ENCODE measurements around the gene NSMF.

The NSMF gene, protein sequence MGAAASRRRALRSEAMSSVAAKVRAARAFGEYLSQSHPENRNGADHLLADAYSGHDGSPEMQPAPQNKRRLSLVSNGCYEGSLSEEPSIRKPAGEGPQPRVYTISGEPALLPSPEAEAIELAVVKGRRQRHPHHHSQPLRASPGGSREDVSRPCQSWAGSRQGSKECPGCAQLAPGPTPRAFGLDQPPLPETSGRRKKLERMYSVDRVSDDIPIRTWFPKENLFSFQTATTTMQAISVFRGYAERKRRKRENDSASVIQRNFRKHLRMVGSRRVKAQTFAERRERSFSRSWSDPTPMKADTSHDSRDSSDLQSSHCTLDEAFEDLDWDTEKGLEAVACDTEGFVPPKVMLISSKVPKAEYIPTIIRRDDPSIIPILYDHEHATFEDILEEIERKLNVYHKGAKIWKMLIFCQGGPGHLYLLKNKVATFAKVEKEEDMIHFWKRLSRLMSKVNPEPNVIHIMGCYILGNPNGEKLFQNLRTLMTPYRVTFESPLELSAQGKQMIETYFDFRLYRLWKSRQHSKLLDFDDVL
- long read RNA-seq, donor 1, transcript NSMF-205 (14 exons, 3,571 nt): minor isoform, 5 of 40 reads
- long read RNA-seq, donor 1, transcript NSMF-201 (15 exons, 2,981 nt): major isoform, 11 of 40 reads
- long read RNA-seq, donor 1, partial matches to known transcripts: 24 of 40 reads
- long read RNA-seq, donor 1, other reads (novel, unspliced or antisense): 0 of 40 reads
- long read RNA-seq, donor 2, partial matches to known transcripts: 0 of 2 reads
- long read RNA-seq, donor 2, other reads (novel, unspliced or antisense): 0 of 2 reads
- long read RNA-seq, donor 3, partial matches to known transcripts: 0 of 3 reads
- long read RNA-seq, donor 3, other reads (novel, unspliced or antisense): 0 of 3 reads
- long read RNA-seq, donor 4, partial matches to known transcripts: 0 of 5 reads
- long read RNA-seq, donor 4, other reads (novel, unspliced or antisense): 0 of 5 reads
- long read RNA-seq, donor 5, transcript NSMF-201 (15 exons, 2,981 nt): major isoform, 5 of 6 reads
- long read RNA-seq, donor 5, partial matches to known transcripts: 0 of 6 reads
- long read RNA-seq, donor 5, other reads (novel, unspliced or antisense): 0 of 6 reads
- long read RNA-seq, donor 6, partial matches to known transcripts: 5 of 9 reads
- long read RNA-seq, donor 6, other reads (novel, unspliced or antisense): 0 of 9 reads
- long read RNA-seq, donor 7, partial matches to known transcripts: 9 of 14 reads
- long read RNA-seq, donor 7, other reads (novel, unspliced or antisense): 0 of 14 reads
- long read RNA-seq, donor 8, transcript NSMF-201 (15 exons, 2,981 nt): major isoform, 9 of 11 reads
- long read RNA-seq, donor 8, partial matches to known transcripts: 0 of 11 reads
- long read RNA-seq, donor 8, other reads (novel, unspliced or antisense): 0 of 11 reads

DNA sequence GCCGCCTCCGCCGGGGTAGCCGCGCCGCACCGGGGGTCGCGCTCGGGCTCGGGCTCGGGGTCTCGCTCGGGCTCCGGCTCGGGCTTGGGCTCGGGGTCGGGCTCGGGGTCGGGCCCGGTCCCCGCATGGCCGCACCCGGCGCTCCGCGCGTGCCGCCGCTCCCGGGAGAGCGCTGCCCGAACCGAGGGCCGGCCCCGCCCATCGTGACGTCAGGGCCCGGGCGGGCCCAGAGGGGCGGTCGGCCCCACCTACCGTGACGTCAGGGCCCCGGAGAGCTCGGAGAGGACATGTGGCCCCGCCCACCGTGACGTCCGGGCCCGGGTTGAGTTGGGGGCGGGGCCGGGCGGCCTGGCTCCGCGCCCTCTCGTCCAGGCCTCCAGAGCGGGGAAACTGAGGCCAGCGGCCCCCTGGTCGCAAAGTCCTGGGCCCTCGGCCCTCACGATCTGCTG, at the start of gene NSMF:
TSS of gene NSMF (minus strand) at position 183 of the 449 bp plus-strand sequence. CDS start 232 bp downstream, outside the sequence.
- DNase-seq: peak; percentile 92

DNA sequence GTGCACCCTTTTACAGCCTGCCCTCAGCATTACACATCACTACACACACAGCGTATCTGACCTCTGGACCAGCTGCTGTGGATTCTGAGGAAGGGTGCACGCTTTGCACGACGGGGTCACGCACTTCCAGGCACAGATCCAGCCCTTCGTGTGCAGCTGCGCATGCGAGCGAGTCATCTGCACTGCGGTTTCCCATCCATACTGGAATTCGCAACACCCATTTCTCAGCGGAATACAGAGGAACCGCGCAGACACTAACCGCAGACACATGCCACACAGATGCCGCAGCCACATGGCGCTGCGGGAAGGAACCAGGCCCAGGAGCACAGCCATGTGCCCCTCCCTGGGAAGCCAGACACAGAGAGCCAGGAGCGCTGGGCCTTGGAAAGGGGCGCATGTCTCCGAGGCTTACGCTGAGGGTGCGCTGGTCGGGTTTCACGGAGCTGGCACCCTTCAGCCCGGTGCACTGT, 47.6 kb upstream of the NSMF start:
- DNase-seq: no peak

DNA sequence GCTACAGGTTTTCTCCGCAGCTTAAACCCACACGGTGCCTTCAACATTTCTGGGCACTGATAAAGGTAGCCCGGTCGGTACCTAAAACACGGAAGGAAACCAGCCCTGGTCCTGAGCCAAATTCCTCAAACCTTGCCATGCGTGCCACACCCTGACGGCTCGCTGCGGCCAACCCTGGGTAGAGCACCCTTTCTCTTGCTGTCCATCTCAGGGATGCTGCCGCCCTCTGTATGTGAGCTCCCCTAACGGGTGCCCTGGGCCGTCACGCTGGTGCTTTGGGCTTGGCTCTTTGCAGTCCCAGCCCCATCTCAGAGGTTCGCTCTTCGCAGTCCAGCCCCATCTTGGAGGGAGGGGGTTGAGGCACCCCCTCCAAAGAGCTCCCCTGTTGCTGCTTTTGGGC, 47.1 kb upstream of the NSMF start:
- no peak for DNase-seq

DNA sequence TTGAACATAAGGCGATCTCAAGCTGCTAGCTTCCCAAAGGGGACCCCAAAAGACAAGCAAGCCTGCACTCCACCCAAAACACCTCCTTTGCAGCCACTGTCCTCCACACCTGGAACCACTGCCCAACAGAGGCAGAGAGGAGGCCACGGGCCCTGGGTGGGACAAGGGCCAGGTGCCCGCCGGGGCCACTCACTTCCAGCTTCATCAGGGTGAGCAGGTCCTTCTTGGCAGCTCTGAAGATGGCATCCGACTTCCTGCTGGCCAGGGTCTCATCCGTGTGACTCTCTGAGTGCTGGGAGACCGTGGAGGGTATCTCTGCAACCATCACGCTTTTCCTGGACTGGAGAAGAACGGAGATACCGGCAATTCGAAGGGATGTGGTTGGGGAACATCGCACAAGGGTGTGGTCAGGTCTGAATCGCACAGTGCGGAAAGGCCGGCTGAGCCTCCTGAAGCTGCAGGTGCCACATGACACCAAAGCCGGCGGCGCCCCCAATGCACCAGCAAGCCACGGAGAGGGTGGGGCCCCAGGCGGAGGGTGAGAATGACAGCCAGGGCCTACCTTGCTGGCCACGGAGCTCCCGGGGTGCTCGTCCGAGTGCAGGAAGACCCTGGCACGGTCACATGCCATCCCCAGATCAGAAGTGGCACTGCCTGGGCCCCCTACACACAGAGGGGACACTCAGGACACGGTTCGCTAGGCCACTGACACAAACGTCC, 46.4 kb upstream of the NSMF start:
- DNase-seq: no peak

DNA sequence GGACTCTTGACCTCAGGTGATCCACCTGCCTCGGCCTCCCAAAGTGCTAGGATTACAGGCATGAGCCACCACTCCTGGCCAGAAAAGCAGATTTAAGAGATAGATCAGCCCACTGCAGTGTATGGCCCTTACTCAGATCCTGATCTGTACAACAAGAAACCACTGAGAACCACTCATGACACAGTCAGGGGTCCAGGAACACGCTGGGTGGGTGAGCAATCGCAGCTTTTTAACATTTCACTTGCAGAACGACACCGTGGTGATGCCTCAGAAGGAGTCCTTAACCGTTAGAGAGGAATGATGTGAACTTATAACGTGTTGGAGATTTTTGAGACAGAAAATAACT, 45.3 kb upstream of the NSMF start:
- DNase-seq: no peak

DNA sequence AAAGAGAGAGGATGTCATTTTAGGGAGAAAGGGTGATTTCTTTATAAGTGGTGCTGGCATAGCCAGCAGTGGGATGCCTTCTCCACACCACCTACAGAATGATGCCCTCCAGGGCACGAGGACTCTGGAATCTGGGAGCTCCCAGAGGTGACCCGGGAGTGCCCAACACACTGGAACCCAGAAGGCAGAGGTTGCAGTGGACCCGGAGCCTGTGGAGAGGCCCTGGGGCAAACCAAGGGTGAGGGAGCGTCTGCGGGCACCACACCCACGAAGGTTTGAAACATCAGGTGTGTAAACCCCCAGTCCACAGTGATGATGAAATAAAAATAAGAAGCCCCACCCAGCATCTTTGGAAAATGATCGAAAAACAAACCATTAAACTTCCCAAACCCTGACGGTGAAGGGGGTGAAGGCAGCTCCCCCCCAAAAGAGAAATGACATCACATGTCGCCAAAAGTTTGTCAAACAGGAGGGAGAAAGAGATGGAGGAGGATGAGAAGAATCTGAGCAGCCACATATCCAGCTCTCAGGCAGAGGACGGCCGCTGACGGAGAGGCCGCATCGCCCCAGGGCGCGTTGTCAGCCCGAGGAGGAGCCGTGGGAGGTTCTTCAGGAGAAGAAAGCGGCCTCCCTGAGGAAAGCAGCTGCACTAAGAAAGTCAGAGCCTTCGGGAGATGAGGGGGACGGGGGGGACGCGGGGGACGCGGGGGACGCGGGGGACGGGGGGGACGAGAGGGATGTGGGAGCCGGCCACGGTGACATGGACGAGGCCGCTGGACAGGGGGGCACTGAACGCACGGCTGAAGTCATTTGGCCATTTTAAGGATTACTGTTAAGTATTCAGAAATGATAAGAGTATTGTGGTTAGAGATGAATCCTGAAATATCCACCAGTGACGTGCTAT, 43.1 kb upstream of the NSMF start:
- no peak for DNase-seq

DNA sequence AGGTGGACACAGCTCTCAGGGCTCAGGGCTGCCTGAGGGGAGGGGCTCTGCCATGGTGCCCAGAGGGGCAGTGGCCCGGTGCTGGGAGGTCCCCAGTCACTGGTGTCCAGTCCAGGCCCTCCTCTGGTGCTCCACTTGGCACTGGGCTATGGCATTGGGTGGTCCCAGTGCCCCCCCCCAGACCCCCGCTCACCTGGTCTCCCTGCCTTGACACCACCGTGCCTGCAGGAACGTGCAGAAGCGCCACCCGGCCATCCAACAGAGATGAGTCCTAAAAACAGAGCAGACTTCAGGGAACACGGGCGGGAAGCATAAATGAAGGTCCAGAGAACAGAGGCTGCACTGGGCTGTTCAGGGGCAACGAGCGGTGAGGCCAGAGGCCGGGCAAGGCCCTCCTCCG, 42.3 kb upstream of the NSMF start:
- DNase-seq: no peak

DNA sequence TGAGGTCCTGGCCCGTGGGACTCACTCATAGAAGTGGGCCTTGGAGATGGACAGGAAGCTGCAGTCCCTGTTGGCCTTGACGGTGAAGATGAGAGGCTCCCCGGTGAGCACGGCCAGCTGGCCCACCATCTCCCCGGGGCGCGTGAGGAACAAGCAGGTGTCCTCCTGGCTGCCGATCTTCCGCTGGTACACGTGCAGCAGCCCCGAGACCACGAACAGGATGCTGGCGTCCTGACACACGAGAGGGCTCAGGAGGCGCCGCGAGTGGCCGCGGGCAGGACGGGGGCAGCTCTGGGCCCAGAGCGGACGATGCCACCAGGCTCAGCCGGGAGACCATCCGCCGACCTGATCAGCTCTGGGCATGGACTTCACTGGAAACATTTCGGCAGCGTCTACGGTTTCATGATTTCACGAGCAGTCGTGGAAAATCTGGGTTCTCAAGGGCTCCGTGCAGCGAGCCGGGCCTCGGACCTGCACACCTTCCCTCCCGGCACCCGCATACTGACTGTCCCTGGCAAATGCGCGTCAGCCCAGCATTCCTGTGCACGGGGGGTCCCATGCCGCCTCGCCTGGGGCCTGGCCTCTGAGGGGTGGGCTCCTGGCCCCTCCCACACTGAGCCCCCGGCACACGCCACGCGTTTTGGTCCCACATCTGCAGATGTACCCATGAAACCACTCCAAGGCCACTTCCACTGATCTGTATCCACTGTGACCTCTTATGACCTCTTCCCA, 41.7 kb upstream of the NSMF start:
- DNase-seq: no peak

DNA sequence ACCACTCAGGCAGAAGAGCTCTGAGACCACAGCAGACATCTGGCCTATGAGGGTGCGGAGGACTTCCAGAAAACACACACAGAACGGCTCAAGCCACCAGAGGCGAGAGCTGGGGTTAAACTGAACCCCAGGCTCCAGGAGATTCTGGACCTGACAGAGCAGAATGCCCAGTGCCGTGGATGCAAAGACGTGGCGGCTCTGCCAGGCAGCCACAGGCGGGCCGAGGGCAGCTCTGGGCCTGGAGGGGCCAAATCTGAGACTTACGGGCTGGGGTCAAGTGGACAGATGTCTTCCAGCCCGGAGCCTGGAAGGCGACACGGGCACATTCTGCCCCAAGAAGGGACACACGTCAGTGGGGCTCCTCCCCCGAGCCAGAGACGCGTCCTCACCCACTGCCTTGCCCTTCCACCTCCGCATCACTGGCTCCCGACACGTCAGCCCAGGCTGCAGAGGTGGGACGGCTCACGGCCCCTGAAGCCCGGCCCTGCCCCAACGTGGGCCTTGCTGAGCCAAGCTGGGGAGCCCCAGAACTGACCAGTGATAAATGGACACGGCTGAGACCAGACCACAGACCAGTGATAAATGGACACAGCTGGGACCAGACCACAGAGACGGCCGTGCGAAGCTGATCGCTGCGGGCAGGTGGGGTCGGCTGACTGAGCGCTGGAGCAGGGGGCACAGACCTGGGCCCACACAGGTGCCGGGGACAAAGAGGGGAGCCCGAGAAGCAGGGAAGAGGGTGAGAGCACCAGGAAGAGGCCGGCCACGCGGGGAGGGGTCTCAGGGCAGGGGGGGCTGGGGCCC, 40.9 kb upstream of the NSMF start:
- no peak for DNase-seq

DNA sequence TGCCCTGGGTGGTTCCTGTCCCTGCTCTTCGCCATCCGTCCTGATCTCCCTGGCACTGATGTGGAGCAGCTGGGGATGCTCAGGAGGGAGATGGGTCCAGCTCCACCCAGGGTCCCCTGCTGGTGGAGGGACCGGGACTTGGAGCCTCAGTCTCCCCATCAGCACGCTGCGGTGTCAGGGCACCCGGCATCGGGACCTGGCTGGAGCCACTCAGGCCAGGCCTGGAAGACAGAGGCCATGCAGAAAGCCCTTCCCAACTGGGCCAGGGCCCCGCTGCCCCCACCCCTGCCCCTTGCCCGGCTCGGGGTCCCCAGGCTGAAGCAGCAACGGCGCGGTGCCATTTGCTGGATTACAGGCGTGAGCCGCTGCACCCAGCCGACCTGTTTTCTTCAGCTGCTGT, 40.3 kb upstream of the NSMF start:
- no peak for DNase-seq

DNA sequence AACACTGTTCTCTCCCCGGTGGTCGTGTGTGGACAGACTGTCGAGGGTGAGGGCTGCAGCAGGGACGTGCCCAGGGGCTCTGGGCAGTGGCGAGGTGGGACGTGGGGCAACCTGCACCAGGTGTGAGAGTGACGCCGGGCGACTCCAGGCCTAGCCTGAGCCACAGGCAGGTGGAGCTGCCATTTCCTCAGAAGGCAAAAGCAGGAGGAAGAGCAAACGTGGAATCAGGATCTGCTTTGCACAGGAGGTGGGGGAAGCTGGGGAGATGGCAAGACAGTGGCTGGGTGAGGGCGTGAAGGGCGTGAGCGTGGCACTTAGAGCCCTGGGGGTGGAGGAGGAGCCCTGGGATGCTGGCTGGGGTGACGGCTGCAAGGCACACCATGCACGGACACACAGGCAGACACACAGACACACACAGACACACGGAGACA, 39.6 kb upstream of the NSMF start:
- no peak for DNase-seq

DNA sequence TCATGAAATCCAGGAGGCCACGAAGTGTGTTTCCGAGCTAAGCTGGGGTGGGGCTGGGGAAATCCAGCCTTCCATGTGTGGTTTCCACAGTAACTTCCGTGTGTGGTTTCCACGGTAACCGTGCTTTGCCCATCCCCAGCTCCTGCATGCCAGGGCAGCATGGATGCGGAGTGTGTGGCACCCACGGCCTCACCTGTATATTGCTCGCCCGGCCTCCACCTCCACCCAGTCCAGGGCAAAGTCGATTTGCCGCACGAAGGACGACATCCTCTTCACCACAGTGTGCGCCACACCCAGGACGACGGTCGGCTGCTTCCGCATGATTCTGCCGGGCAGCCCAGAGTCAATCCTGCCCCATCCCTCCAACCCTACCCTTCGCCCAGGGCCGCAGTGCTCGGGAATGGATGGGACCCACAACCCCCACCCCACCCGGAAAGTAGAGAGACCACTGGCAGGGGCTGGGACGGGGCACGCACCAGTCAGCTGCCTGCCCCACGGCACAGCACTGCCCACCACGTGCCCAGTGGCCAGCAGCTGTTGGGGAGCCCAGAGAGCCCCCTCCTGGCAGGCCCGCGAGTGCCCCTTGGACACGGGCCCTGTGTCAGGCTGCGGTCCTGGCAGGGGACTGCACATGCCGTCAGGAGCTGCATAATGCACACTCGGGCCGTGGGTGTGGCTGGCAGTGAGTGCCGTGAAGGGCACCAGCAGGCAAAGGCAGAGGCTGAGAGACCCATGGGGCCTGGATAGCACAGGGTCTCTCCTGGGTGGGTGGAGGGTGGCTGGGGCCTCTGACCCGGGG, 39.0 kb upstream of the NSMF start:
- DNase-seq: no peak

DNA sequence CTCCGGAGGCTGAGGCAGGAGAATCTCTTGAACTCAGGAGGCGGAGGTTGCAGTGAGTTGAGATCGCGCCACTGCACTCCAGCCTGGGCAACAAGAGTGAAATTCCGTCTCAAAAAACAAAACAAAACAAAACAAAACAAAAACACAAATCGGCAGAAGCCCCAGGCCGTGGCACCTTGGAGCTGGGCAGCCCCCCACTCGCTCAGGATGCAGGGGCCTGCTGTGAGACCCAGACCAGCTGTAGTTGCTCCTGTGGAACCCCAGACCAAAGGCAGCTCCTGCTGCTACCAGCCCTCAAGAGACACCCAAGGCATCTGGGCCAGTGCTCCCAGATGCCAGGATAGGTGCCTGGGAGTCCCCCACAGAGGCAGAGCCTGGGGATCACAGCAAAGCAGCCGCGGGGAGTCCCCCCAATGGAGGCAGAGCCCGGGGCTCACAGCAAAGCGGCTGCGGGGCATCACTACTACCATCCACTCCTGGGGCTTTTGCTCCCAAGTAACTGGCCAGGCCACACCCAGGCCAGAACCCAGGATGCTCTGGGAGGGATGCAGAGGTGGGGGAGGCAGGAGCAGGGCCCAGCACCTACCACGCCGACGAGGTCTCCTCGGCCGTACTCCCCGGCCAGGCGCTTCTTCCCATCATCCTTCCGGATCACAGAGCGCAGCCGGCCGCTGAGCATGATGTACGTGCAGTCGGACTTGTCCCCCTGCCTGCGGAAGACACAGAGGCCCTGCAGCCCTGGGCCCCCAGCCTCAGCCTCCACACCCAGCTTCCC, 37.7 kb upstream of the NSMF start:
- DNase-seq: no peak

DNA sequence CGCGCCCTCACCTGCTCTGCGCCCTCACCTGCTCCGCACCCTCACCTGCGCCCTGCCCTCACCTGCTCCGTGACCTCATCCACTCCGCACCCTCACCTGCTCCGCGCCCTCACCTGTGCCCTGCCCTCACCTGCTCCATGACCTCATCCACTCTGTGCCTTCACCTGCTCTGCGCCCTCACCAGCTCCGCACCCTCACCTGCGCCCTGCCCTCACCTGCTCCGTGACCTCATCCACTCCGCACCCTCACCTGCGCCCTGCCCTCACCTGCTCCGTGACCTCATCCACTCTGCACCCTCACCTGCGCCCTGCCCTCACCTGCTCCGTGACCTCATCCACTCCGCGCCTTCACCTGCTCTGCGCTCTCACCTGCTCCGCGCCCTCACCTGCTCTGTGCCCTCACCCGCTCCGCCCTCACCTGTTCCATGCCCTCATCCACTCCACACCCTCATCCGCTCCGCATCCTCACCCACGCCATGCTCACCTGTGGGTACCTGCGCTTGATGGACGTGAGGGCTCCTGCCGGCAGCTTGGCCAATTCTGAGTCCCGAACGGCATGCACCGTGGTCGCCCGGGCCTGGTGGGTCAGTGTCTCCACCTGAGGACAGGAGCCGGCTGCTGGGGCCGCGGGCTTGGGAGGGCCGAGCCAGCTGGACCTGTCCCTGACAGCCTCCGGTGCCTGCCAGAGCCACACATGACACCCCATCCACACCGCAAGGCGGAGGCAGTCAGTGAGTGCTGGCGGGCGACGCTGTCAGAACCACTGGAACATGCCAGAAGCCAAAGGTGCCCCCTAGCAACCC, 35.6 kb upstream of the NSMF start:
- no peak for DNase-seq

DNA sequence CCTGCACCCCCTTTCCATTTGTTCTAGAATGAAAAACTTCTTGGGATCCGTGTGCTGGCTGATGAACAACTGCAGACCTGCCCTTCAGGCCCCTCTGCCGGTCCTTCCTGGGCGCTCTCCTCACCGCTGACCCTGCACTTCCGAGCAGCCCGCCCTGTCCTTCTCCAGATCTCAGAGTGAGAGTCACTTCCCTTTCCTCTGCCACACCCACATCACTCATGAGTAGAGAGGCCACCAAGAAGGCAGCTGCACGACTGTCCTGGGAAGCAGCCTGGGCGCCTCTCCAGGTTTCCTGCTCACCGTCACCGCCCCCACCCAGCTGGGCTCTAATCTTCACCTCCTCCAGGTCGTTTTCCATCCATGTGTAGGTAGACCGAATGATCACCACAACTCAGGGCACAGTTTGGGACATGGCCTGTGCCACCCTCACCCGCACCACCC, 35.0 kb upstream of the NSMF start:
- no peak for DNase-seq

Data from right kidney (tissue), 9 donors.